WI38 (cell line): Measurements from ENCODE around the gene ABCC6.

Source experiments
- H3K4me3 ChIP-seq: 2 replicates; pipeline ENCODE4 v1.5.1; 2011; ENCODE audit warnings: low read depth, mild to moderate bottlenecking, control low read depth, low read length
- TF ChIP-seq, protein P1 (sequence below): IDR thresholded peaks from 2 replicates; pipeline ENCODE4 v1.5.1; 2012; ENCODE audit warnings: low read depth, mild to moderate bottlenecking, control low read depth, low read length

Gene ABCC6

GRCh38 chr16:16139806-16140205 lies 83.5 kb downstream of the ABCC6 start:
- TF ChIP-seq, protein P1, sequence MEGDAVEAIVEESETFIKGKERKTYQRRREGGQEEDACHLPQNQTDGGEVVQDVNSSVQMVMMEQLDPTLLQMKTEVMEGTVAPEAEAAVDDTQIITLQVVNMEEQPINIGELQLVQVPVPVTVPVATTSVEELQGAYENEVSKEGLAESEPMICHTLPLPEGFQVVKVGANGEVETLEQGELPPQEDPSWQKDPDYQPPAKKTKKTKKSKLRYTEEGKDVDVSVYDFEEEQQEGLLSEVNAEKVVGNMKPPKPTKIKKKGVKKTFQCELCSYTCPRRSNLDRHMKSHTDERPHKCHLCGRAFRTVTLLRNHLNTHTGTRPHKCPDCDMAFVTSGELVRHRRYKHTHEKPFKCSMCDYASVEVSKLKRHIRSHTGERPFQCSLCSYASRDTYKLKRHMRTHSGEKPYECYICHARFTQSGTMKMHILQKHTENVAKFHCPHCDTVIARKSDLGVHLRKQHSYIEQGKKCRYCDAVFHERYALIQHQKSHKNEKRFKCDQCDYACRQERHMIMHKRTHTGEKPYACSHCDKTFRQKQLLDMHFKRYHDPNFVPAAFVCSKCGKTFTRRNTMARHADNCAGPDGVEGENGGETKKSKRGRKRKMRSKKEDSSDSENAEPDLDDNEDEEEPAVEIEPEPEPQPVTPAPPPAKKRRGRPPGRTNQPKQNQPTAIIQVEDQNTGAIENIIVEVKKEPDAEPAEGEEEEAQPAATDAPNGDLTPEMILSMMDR: no peak
- H3K4me3 ChIP-seq: no peak overlapping the region

GRCh38 chr16:16139061-16139460 lies 84.2 kb downstream of the ABCC6 start:
- TF ChIP-seq, protein P1: no peak
- H3K4me3 ChIP-seq: no peak overlapping the region

- H3K4me3 ChIP-seq: no peak overlapping the region
- TF ChIP-seq, protein P1: no peak
Measured at GRCh38 chr16:16138034-16138635, 85.2 kb downstream of the ABCC6 start.

DNA sequence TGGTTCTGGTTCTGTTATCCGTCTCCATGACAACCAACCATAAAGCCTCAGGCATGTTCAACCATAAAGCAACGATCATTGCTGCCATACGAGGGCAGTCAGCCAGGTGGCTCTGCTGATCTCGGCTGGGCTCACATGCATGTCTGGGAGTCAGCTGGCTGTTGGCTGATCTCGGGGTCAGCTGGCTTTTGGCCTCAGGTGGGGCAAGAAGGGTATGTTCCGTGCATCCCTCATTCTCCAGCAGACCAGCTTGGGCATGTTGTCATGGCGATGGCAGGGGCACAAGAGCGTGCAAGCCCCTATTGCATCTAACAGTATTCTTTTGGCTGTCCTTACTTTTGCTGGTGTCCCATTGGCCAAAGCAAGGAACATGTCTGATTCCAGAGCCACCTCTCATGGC lies 86.2 kb downstream of the ABCC6 start:
- H3K4me3 ChIP-seq: no peak overlapping the region
- TF ChIP-seq, protein P1: no peak

- H3K4me3 ChIP-seq: no peak overlapping the region
Measured at GRCh38 chr16:16136588-16136987, 86.7 kb downstream of the ABCC6 start.

GRCh38 chr16:16133943-16134604 lies 89.2 kb downstream of the ABCC6 start:
- TF ChIP-seq, protein P1: no peak
- H3K4me3 ChIP-seq: no peak overlapping the region

More at GRCh38 chr16:16136588-16136987, 86.7 kb downstream of the ABCC6 start:
- TF ChIP-seq, protein P1: no peak

DNA sequence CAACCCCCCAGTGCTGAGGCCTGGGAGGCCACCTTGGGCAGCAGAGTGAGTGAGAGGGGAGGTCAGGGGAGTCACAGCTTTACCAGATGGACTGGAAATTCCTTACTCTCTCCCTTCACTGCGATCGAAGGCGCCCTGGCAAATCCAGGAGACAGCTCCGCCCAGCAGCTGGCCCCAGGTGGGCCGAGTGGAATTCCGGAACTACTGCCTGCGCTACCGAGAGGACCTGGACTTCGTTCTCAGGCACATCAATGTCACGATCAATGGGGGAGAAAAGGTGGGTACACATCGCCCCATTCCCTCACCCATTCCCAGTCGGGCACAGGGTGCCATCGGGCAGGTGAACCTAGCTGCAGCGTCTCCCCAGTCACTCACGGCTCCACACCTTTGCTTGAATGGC lies 91.6 kb downstream of the ABCC6 start:
- no peak overlapping the region for H3K4me3 ChIP-seq
- TF ChIP-seq, protein P1: no peak
